ENCODE measurements around the gene FGD3. TPM values are rescaled to one million over a fixed set of nuclear protein-coding genes. Genes with fewer than 3 reads are reported as not detected.

FGD3 gene
- total and polyA plus RNA-seq, 2 of the 8 experiments (the other 6 are each of a cell fraction or from before 2014, with no cell fraction given) = 1.4 to 1.9 TPM

GRCh38 chr9:92989561-92989960 is 42.2 kb downstream of the FGD3 start:
- Histone ChIP-seq H3K56ac (replicated peaks; ENCODE audit: insufficient read length, low read depth, low read length) (no peak overlapping the region), H3K9me3 (ENCODE audit: insufficient read depth in 2 of 2, low read depth in 1 of 2, low read length in 1 of 2) (peaks cover 20 to 22% of the 10 kb centered on the region in 2 experiments), H3K14ac (ENCODE audit: insufficient read length) (no peak overlapping the region), H3K4ac (replicated peaks; ENCODE audit: insufficient read length, low read depth, low read length) (no peak overlapping the region), H2BK5ac (ENCODE audit: low read depth, low read length) (no peak overlapping the region), H3K18ac (ENCODE audit: extremely low read depth, low read length) (peak overlapping the region; percentile 25), H2BK120ac (replicated peaks; ENCODE audit: low read depth, low read length) (no peak overlapping the region), H3K27ac (ENCODE audit: low read depth, low read length) (peak overlapping the region; percentile 31; the same call in 1 of the 2 replicates), H3K27me3 (replicated peaks in 1 of 4; ENCODE audit: control insufficient read depth in 3 of 4, extremely low read depth in 1 of 4, insufficient read depth in 3 of 4, low read length in 3 of 4) (no peaks in the 10 kb centered on the region), H3K36me3 (ENCODE audit: control insufficient read depth in 2 of 4, insufficient read depth in 4 of 4, low read length in 3 of 4) (peaks cover 0 to 4% (median 0%) of the 10 kb centered on the region in 4 experiments; a peak in 2 of 8 replicates), H3K4me1 (replicated peaks in 1 of 4; ENCODE audit: control insufficient read depth in 3 of 4, insufficient read depth in 4 of 4, low read length in 3 of 4) (peaks cover 5 to 17% (median 11%) of the 10 kb centered on the region in 4 experiments; a peak in 6 of 7 replicates), H3K79me1 (ENCODE audit: low read depth, low read length) (no peaks in the 10 kb centered on the region), H4K20me1 (replicated peaks in 1 of 2; ENCODE audit: control insufficient read depth in 1 of 2, insufficient read depth in 2 of 2, low read length in 2 of 2) (no peaks in the 10 kb centered on the region), H2BK20ac (ENCODE audit: low read length) (no peak overlapping the region), H3K4me3 (ENCODE audit: extremely low read depth in 1 of 4, insufficient read depth in 2 of 4, low read depth in 3 of 4, low read length in 4 of 4) (peak overlapping the region in 1 of 4 experiments; percentile 8; a peak in 1 of 8 replicates), H4K91ac (replicated peaks; ENCODE audit: insufficient read length, low read length) (peak overlapping the region; percentile 65), H2AFZ (ENCODE audit: low read length) (no peak overlapping the region), H4K8ac (ENCODE audit: extremely low read depth, insufficient read depth, low read length) (no peak overlapping the region), H3K23ac (ENCODE audit: insufficient read length) (no peak overlapping the region), H2AK5ac (ENCODE audit: low read depth, low read length) (no peak overlapping the region), H2BK15ac (ENCODE audit: low read length) (no peak overlapping the region), H3K9ac (replicated peaks in 1 of 4; ENCODE audit: extremely low read depth in 1 of 4, low read depth in 3 of 4, low read length in 3 of 4) (no peak overlapping the region), H3K23me2 (ENCODE audit: low read depth, low read length) (no peaks in the 10 kb centered on the region), H4K5ac (ENCODE audit: insufficient read length, low read depth, low read length) (peak overlapping the region; percentile 89), H3K79me2 (ENCODE audit: control insufficient read depth in 1 of 2, insufficient read depth in 2 of 2, low read length in 2 of 2) (no peaks in the 10 kb centered on the region), H2BK12ac (ENCODE audit: low read depth, low read length) (no peak overlapping the region), H3K4me2 (ENCODE audit: insufficient read depth in 1 of 2, low read depth in 2 of 2, low read length in 2 of 2) (peak overlapping the region in 1 of 2 experiments; percentile 11; a peak in 2 of 4 replicates)
- POLR2A ChIA-PET (ENCODE audit: partially characterized antibody) = interaction anchor here (0.7 to 0.8 kb wide), 3 partner anchors 15 to 92 kb away, joined by 3 to 4 read pairs (median 3); no protein-coding TSS in a partner anchor
- 0% methylated on average over 3 of the region's 3 CpGs; no CpG with 5 or more reads in 1 of the 2 experiments for WGBS, 2 experiments (ENCODE audit: extremely low coverage in 1 of 2, insufficient coverage in 1 of 2, insufficient read length in 1 of 2, insufficient replicate concordance in 2 of 2, low coverage in 1 of 2, low lambda C conversion rate in 2 of 2, missing lambda C conversion rate in 1 of 2)
- CTCF ChIA-PET (ENCODE audit: partially characterized antibody) = interaction anchor here (3.8 kb wide), 1 partner anchor 14 kb away, joined by 39 read pairs; no protein-coding TSS in a partner anchor
- DNase-seq (ENCODE audit: low read depth in 1 of 2, low spot score in 2 of 2) (no peak), FAIRE-seq (peak; percentile 73)
- TF ChIP-seq SIRT6 (IDR thresholded peaks at IDR 0.05; ENCODE audit: low read length) (no peak), NANOG (IDR thresholded peaks at IDR 0.05; ENCODE audit: insufficient read depth, low read depth, low read length, poor library complexity, severe bottlenecking) (peak; percentile 64), USF2 (IDR thresholded peaks at IDR 0.05; ENCODE audit: low read length) (no peak), EP300 (IDR thresholded peaks at IDR 0.05; ENCODE audit: borderline replicate concordance in 1 of 2, low read depth in 2 of 2, low read length in 2 of 2) (peak in 1 of 2 experiments; percentile 74; a peak in 1 of 3 replicates), KDM1A (IDR thresholded peaks at IDR 0.05; ENCODE audit: borderline replicate concordance, low read length) (no peak), POLR2A (IDR thresholded peaks at IDR 0.05; ENCODE audit: control extremely low read depth in 1 of 2, low read depth in 2 of 2, low read length in 2 of 2) (no peak), POU5F1 (IDR thresholded peaks at IDR 0.05; ENCODE audit: low read depth, low read length) (0 out of 2 replicates have a peak, but pooled peaks have one; percentile 41), TCF12 (IDR thresholded peaks at IDR 0.05; ENCODE audit: low read depth, low read length) (0 out of 2 replicates have a peak, but pooled peaks have one; percentile 49), FOSL1 (IDR thresholded peaks at IDR 0.05; ENCODE audit: insufficient read depth, low read depth, low read length) (no peak)
- TF ChIP-seq, protein P1, sequence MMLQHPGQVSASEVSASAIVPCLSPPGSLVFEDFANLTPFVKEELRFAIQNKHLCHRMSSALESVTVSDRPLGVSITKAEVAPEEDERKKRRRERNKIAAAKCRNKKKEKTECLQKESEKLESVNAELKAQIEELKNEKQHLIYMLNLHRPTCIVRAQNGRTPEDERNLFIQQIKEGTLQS (IDR thresholded peaks at IDR 0.05; ENCODE audit: insufficient read depth, low read depth, low read length) = no peak
- TF ChIP-seq, protein P2, sequence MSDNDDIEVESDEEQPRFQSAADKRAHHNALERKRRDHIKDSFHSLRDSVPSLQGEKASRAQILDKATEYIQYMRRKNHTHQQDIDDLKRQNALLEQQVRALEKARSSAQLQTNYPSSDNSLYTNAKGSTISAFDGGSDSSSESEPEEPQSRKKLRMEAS (IDR thresholded peaks at IDR 0.05) = no peak

All from H1 (cell line).